ACC112 (cell line): ENCODE measurements around the gene TFDP1.
"Not testable (repeated sequence)": the region's sequence is repeated elsewhere in the genome, so short reads cannot be mapped to it uniquely, and the experiment has no call there.

ENCODE experiments used
- H2AFZ ChIP-seq: fragments of 200-600 bp; sonication (generic); one replicate; pipeline ENCODE4 v1.6.0; 2017; ENCODE audit warnings: antibody characterized with exemption, low read length; ENCODE audit not compliant: unreplicated experiment
- H3K27ac ChIP-seq: fragments of 200-600 bp; sonication (generic); 2 replicates; pipeline ENCODE4 v1.5.1; 2014; ENCODE audit warnings: low read depth, mild to moderate bottlenecking, antibody characterized with exemption, low read length, moderate library complexity
- H3K27me3 ChIP-seq: fragments of 200-600 bp; sonication (generic); 2 replicates; pipeline ENCODE4 v1.6.1; 2014; ENCODE audit warnings: mild to moderate bottlenecking, antibody characterized with exemption, low read length, moderate library complexity, mixed read lengths; ENCODE audit not compliant: insufficient read depth
- H3K36me3 ChIP-seq: fragments of 200-600 bp; sonication (generic); 2 replicates; pipeline ENCODE4 v1.6.1; 2016; ENCODE audit warnings: mild to moderate bottlenecking, antibody characterized with exemption, low read length, moderate library complexity, mixed read lengths; ENCODE audit not compliant: insufficient read depth
- H3K4me1 ChIP-seq: fragments of 200-600 bp; sonication (generic); one replicate; pipeline ENCODE4 v1.6.1; 2016; ENCODE audit warnings: low read length, mixed read lengths; ENCODE audit not compliant: insufficient read depth, unreplicated experiment, control insufficient read depth
- H3K4me3 ChIP-seq: fragments of 200-600 bp; sonication (generic); 2 replicates; pipeline ENCODE4 v1.5.1; 2014; ENCODE audit warnings: mild to moderate bottlenecking, low read depth, low read length
- H3K79me2 ChIP-seq: fragments of 200-600 bp; sonication (generic); one replicate; pipeline ENCODE4 v1.6.0; 2016; ENCODE audit warnings: low read length; ENCODE audit not compliant: control insufficient read depth, unreplicated experiment, insufficient read depth

Gene TFDP1

DNA sequence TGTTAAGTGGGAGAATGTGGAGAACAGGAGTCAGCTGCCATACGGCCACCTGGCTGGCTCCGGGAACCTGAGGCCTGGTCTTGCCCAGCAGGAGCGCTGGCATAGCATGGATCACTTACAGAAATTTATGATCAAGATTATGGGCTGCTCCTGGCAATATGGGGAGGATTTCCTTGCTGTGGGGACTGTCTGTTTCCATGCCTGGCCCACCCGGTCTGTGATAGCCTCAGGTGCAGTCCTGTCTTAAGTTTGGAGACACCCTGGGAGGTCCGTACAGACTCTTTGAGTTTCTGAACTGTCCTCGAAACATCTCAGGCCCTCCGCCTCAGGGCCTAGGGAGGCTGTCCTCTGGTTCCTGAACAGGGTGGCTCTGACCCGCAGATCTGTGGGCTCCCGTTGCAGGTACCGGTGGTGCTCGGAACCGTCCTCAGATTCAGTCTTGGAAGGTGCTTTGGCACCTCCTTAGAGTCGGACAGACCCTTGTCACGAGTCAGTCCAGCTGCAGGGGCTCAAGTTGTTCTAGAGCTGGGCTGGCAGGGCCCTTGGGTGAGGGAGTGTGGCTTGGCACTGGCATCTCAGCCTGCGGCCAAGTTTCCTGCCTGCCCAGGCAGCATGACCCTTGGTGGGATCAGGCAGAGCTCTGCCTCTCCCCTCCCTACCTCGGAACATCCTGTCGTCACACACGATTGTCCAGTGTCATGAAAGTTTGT is 4.9 kb downstream of the TFDP1 start:
- Histone ChIP-seq H3K4me3 (no peak overlapping the region), H3K4me1 (peaks cover 17% of the 10 kb centered on the region), H3K79me2 (peaks cover 85% of the 10 kb centered on the region), H3K36me3 (peaks cover 29% of the 10 kb centered on the region; the same call in 1 of the 2 replicates), H3K27ac (no peak overlapping the region), H2AFZ (no peak overlapping the region), H3K27me3 (no peaks in the 10 kb centered on the region)

DNA sequence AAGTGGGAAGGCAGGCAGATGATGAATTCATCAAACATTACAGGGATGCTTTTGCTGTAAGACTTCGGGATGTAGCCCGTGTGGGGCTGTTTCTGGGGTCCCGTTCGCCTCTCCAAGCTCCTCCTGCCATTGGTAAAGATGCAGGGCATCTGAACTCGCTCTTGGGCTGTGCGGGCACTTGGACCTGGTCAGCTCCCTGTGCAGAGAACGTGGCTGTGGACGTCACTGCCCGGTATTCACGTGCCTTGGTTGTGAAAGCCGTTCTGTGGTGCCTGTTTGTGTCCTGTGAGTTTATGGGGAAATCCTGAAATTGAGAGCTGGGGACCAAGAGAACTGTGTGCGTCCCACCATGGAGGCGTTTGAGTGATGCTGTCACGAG is 5.4 kb downstream of the TFDP1 start:
- H3K27me3 ChIP-seq, result no peaks in the 10 kb centered on the region
- no peak overlapping the region for H3K27ac ChIP-seq
- H3K4me3 ChIP-seq, result no peak overlapping the region
- peaks cover 35% of the 10 kb centered on the region; the same call in 1 of the 2 replicates for H3K36me3 ChIP-seq
- peaks cover 90% of the 10 kb centered on the region for H3K79me2 ChIP-seq
- no peak overlapping the region for H2AFZ ChIP-seq
- peaks cover 17% of the 10 kb centered on the region for H3K4me1 ChIP-seq

DNA sequence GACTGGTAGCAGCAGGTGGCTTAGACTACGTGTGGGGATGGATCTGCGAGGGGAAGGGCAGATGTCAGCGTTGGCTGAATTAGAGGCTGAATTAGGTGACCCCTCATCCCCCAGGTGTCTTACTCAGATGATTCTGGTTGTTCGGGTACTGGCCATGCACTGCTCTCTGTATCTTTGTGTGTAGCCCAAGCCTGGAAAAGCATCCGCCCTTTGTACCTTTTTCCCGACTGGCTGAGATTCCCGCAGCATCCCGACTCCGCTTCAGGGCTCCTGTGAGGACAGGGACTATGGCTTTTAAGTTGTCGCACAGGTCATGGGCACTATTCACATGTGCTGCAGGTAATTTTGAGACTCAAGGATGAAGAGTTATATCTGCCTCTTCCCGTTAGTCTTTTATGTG is 7.2 kb downstream of the TFDP1 start:
- Histone ChIP-seq H3K4me3 (no peak overlapping the region), H3K27ac (no peak overlapping the region), H3K79me2 (peaks cover 90% of the 10 kb centered on the region), H3K27me3 (no peaks in the 10 kb centered on the region), H3K4me1 (peaks cover 8% of the 10 kb centered on the region), H2AFZ (no peak overlapping the region), H3K36me3 (peaks cover 41% of the 10 kb centered on the region)

DNA sequence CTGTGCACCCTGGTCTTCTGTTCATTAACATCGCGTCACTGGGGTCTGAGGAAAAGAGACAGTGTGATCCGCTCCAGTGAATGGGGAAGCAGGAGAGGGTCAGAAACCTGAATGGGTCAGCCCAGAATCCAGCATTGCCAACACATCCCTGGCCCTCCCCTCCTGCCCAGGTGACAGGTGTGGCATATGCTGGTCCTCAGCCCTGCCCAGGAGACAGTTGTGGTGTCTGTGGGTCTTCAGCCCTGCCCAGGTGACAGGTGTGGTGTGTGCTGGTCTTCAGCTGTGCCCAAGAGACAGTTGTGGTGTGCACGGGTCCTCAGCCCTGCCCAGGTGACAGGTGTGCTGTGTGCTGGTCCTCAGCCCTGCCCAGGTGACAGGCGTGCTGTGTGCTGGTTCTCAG is 8.0 kb downstream of the TFDP1 start:
- Histone ChIP-seq H3K27ac (no peak overlapping the region), H3K27me3 (no peaks in the 10 kb centered on the region), H3K36me3 (peaks cover 43% of the 10 kb centered on the region), H3K4me1 (peaks cover 4% of the 10 kb centered on the region), H3K79me2 (peaks cover 90% of the 10 kb centered on the region), H3K4me3 (no peak overlapping the region), H2AFZ (no peak overlapping the region)

DNA sequence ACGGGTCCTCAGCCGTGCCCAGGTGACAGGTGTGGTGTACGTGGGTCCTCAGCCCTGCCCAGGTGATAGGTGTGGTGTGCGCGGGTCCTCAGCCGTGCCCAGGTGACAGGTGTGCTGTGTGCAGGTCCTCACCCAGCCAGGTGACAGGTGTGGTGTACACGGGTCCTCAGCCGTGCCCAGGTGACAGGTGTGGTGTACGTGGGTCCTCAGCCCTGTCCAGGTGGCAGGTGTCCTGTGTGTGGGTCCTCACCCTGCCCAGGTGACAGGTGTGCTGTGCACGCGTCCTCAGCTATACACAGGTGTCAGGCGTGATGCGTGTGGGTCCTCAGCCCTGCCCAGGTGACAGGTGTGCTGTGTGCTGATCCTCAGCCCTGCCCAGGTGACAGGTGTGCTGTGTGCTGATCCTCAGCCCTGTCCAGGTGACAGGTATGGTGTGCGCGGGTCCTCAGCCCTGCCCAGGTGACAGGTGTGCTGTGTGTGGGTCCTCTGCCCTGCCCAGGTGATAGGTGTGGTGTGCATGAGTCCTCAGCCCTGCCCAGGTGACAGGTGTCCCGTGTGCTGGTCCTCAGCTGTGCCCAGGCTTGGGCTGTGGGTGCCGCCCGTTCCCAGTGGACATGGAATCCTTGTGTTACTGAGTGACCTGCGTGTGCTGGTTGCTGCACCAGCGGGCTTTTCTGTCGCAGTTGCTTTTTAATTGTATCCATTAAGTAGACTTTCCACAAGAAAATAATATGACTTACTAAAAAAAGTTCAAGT is 9.7 kb downstream of the TFDP1 start:
- Histone ChIP-seq H3K79me2 (peaks cover 90% of the 10 kb centered on the region), H3K36me3 (peaks cover 49% of the 10 kb centered on the region)
- H3K4me3 ChIP-seq, H3K27ac ChIP-seq, H3K27me3 ChIP-seq, H2AFZ ChIP-seq, H3K4me1 ChIP-seq: not testable (repeated sequence)

DNA sequence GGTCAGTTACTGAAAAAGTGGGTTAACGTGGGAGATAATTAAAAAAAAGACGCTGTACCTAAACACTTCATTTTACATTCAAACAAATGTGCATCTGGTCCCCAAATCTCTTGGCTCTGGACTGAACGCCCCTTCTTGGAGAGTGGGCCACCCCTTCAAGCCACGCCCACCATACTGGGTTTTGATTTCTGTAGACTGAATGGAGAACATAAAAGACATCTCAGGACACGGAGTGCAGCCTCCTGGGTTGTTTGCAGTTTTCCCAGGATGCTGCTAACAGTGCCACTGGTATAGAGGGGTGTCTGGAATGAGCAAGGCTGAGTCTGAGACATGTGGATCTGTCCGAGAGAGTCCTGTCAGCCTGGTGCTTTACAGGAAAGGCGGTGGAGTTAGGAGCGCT is 10.6 kb downstream of the TFDP1 start:
- H2AFZ ChIP-seq, result no peak overlapping the region
- H3K27ac ChIP-seq, result no peak overlapping the region
- H3K4me3 ChIP-seq, result no peak overlapping the region
- H3K4me1 ChIP-seq, result no peaks in the 10 kb centered on the region
- peaks cover 90% of the 10 kb centered on the region for H3K79me2 ChIP-seq
- H3K27me3 ChIP-seq, result no peaks in the 10 kb centered on the region
- H3K36me3 ChIP-seq, result peaks cover 49% of the 10 kb centered on the region

DNA sequence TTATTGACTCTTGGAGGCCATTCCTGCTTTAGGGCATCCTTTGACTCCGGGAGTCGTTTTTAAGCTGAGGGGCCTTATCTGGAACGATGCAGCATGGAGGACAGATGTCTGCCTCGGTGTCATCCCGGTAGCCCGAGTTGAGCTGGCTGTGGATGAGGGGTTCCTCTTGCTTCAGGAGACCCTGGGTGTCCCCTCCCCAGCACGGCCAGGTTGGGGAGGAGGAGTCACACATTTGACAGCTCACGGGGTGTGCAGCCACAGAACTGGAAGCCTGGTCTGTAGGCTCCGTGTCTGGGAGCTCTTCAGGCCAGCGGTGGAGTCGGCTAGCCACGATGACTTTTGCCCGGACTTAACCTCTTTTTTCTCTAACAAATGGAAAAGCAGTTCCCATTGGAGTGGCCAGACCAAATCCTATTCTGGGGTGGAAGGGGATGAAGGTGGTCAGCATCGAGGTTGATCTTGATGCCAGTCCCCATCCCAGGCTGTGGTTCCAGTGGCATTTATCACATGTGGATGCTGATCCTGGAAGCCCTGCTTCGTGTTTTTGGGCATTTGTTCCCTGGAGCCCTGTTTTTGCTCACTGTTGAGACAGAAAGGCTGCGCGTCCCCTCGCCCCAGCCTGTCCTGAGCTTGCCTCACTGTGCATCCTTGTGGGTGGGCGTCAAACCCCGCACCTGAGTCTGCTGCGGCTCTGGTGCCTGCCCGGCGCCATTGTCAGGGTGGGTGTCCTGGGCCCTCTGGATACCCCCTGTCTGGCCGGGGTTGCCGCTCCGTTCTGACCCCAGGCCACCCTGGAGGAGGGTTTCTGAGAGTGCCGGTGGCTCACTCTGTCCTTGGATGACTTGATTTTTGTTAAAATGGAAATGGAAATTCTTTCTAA is 12.0 kb downstream of the TFDP1 start:
- Histone ChIP-seq H3K4me3 (no peak overlapping the region), H2AFZ (no peak overlapping the region), H3K27ac (no peak overlapping the region), H3K27me3 (no peaks in the 10 kb centered on the region), H3K4me1 (no peaks in the 10 kb centered on the region), H3K79me2 (peaks cover 92% of the 10 kb centered on the region), H3K36me3 (peaks cover 49% of the 10 kb centered on the region)

DNA sequence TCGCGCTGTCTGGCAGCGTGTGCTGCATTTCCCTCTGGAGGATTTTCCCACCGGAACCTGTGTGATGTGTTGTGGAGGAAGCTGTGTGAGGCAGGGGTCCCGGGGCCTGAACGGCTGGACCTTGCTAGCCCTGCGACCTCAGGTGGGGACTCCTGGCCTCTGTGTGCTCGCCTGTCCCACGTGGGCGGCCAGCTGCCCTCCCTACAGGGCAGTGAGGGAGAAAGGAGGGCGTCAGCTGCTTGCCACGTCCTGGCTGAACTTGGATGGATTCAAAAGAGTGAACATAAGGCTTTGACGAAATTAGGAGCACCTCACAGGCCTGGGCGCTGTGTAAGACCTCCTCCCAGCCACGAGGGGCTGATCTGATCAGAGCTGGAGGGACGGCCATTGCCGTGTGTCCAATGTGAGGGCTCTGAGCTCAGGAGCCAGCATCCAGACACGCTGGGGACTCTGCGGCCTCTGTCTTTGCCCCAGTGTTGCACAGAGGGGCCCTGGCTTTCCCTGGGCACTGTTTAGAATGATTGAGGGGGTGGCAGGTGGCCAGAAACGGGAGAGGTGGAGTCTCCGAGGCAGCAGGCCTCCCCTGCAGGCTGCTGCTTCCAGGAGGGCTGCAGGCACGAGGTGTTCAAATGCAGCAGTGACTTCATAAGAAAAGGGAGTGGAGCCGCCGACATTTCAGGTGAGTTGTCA is 13.0 kb downstream of the TFDP1 start:
- H3K27ac ChIP-seq, result no peak overlapping the region
- no peak overlapping the region for H3K4me3 ChIP-seq
- peaks cover 93% of the 10 kb centered on the region for H3K79me2 ChIP-seq
- H3K36me3 ChIP-seq, result peaks cover 49% of the 10 kb centered on the region
- H2AFZ ChIP-seq, result no peak overlapping the region
- no peaks in the 10 kb centered on the region for H3K27me3 ChIP-seq
- H3K4me1 ChIP-seq, result no peaks in the 10 kb centered on the region

DNA sequence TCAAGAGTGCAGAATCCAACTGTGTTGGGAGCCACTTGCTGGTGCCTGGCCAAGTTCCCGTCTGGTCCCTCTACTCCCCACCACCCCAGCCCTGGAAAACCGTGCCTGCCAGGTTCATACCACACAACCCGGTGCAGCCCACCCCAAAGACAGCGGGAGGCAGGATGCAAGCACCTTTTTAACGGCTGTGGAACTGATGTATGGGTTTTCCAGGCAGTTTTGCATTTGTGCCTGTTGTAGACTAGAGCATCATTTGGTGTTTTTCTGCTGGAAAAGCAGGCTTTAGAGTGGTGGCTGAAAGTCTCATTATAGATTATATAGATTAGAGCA is 13.5 kb downstream of the TFDP1 start:
- Histone ChIP-seq H3K27ac (no peak overlapping the region), H3K4me1 (no peaks in the 10 kb centered on the region), H2AFZ (no peak overlapping the region), H3K27me3 (no peaks in the 10 kb centered on the region), H3K4me3 (no peak overlapping the region), H3K36me3 (peaks cover 49% of the 10 kb centered on the region), H3K79me2 (peaks cover 91% of the 10 kb centered on the region)

DNA sequence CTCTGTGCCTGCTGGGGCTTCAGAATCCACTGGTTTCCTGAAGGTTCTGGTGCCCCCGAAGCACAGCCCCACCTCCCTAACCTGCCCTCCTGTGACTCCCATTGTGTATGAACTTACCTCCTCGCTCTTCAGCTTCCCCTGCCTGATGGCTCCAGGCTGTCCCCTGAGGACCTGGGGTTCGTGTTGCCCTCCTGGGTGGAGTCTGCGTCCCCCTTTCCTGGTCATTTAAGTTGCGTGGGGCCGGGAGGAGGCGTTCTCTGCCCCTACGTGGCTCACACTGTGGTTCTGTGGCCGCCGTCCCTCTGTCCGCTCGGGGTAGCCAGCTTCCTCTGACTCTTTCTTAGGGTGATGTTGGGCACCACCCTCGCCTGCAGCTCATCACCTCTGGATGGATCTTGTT is 13.9 kb downstream of the TFDP1 start:
- Histone ChIP-seq H3K27ac (no peak overlapping the region), H3K36me3 (peaks cover 49% of the 10 kb centered on the region), H3K4me1 (no peaks in the 10 kb centered on the region), H3K79me2 (peaks cover 91% of the 10 kb centered on the region), H2AFZ (no peak overlapping the region), H3K27me3 (no peaks in the 10 kb centered on the region), H3K4me3 (no peak overlapping the region)
